Thyroid gland (tissue), 4 donors: ENCODE data around the gene DHRS11.

Source experiments
- CTCF ChIP-seq, 6 experiments: fragments of 200-600 bp in 3 of 6; fragments of 450-650 bp in 3 of 6; sonication (generic) in 3 of 6; IDR thresholded peaks; one replicate each; pipeline ENCODE4 v1.5.1; 2016 to 2019; ENCODE audit warnings: antibody characterized with exemption in 6 of 6, mild to moderate bottlenecking in 2 of 6, inconsistent platforms in 1 of 6, moderate library complexity in 1 of 6
- POLR2A ChIP-seq, 2 donors: fragments of 450-650 bp; IDR thresholded peaks; one replicate each; pipeline ENCODE4 v1.6.1; 2017; ENCODE audit warnings: antibody characterized with exemption in 2 of 2, mild to moderate bottlenecking in 2 of 2, moderate library complexity in 1 of 2

GRCh38 chr17:36623281-36623680, 31.6 kb downstream of the DHRS11 start:
- no peak for TF ChIP-seq CTCF (IDR thresholded peaks at IDR 0.05)
- no peak for TF ChIP-seq POLR2A (IDR thresholded peaks at IDR 0.05)
